HepG2 (cell line): ENCODE results near the gene CHST12. TPM values are rescaled to one million over a fixed set of nuclear protein-coding genes. Genes with fewer than 3 reads are reported as not detected.

ENCODE experiments used
- ATAC-seq: fragments of 200-7000 bp; cut with Tn5 transposase; 3 replicates; pipeline ENCODE4 v1.9.1; 2020; ENCODE audit warnings: mild to moderate bottlenecking, moderate library complexity
- BruUV-seq: library from RNA; stranded (reverse); fragments of 400-500 nt; replicated peaks from 2 replicates; lab custom pipeline; 2021; lab: Mats Ljungman, UMichigan
- CTCF ChIA-PET: fragments of 300-600 bp; formaldehyde crosslinking; extraction: SDS; loops from one replicate; lab custom pipeline; 2021; ENCODE audit warnings: low total read pairs, inconsistent platforms, low intra/inter-chr PET ratio; lab: Yijun Ruan, JAX
- POLR2A ChIA-PET: fragments of 350-600 bp; sonication (Branson Sonifier 250); formaldehyde crosslinking; loops from one replicate; lab custom pipeline; 2020; ENCODE audit warnings: antibody characterized with exemption, inconsistent platforms; lab: Yijun Ruan, JAX
- DNase-seq: peaks from one replicate; pipeline ENCODE4 v3.0.0-alpha.2; 2015; ENCODE audit warnings: low spot score
- FAIRE-seq: peaks from 3 replicates; lab custom pipeline; 2011; peaks lifted over from hg19 to GRCh38; lab: Jason Lieb, UNC
- H2AFZ ChIP-seq: one replicate; pipeline ENCODE4 v1.6.1; 2011; ENCODE audit warnings: low read length, inconsistent platforms
- H3K27ac ChIP-seq: fragments of 300-600 bp; 3 replicates; pipeline ENCODE4 v1.8.0; 2011; ENCODE audit warnings: mixed run types, mild to moderate bottlenecking, mixed read lengths, low read length, inconsistent platforms; ENCODE audit not compliant: insufficient read depth; ENCODE audit errors: extremely low read length
- H3K27me3 ChIP-seq, 2 experiments: fragments of 200-600 bp in 1 of 2; 2 replicates in 1 of 2; 3 replicates in 1 of 2; pipeline versions ENCODE4 v1.6.0 to v1.8.0; 2011; ENCODE audit warnings: low read length in 2 of 2, mild to moderate bottlenecking in 2 of 2, moderate library complexity in 2 of 2, inconsistent platforms in 1 of 2; ENCODE audit not compliant: insufficient read depth in 2 of 2, control insufficient read depth in 1 of 2
- H3K36me3 ChIP-seq, 2 experiments: fragments of 200-600 bp in 1 of 2; replicated peaks in 1 of 2; 2 replicates in 1 of 2; 3 replicates in 1 of 2; pipeline versions ENCODE4 v1.5.1 to v1.8.0; 2011; ENCODE audit warnings: low read length in 2 of 2, inconsistent platforms in 1 of 2; ENCODE audit not compliant: insufficient read depth in 2 of 2, control insufficient read depth in 1 of 2
- H3K4me1 ChIP-seq: 2 replicates; pipeline ENCODE4 v1.5.1; 2012; ENCODE audit warnings: low read length, inconsistent platforms; ENCODE audit not compliant: insufficient read depth
- H3K4me2 ChIP-seq: 2 replicates; pipeline ENCODE4 v1.6.0; 2011; ENCODE audit warnings: low read depth, low read length, inconsistent platforms
- H3K4me3 ChIP-seq, 3 experiments: fragments of 200-600 bp in 1 of 3; sonication (generic), shearing (Covaris generic) in 1 of 3; replicated peaks in 1 of 3; 2 replicates each; pipeline ENCODE4 v1.5.1; 2011 to 2016; ENCODE audit warnings: low read length in 3 of 3, inconsistent platforms in 2 of 3, low read depth in 2 of 3, mild to moderate bottlenecking in 2 of 3, control low read depth in 1 of 3, mixed read lengths in 1 of 3; ENCODE audit not compliant: insufficient read depth in 1 of 3
- H3K79me2 ChIP-seq: one replicate; pipeline ENCODE4 v1.6.1; 2011; ENCODE audit warnings: low read length, inconsistent platforms; ENCODE audit not compliant: insufficient read depth
- H3K9ac ChIP-seq: 2 replicates; pipeline ENCODE4 v1.6.0; 2011; ENCODE audit warnings: mild to moderate bottlenecking, low read depth, low read length, inconsistent platforms; ENCODE audit not compliant: insufficient read depth
- H3K9me3 ChIP-seq: 2 replicates; pipeline ENCODE4 v1.5.1; 2012; ENCODE audit warnings: mild to moderate bottlenecking, low read length
- H4K20me1 ChIP-seq: 2 replicates; pipeline ENCODE4 v1.6.0; 2011; ENCODE audit warnings: inconsistent platforms, mild to moderate bottlenecking, low read length, moderate library complexity; ENCODE audit not compliant: insufficient read depth
- HNRNPUL1 ChIP-seq: fragments of 200-400 bp; formaldehyde crosslinking; IDR thresholded peaks from 2 replicates; pipeline ENCODE4 v1.6.1; 2017; ENCODE audit warnings: low read depth, mild to moderate bottlenecking, low read length, moderate library complexity
- JUNB ChIP-seq: sonication (generic); formaldehyde crosslinking; IDR thresholded peaks from 2 replicates; pipeline ENCODE4 v1.8.0; 2022; ENCODE audit warnings: missing genetic modification reagents, mild to moderate bottlenecking, borderline replicate concordance
- NFIC ChIP-seq: IDR thresholded peaks from 2 replicates; pipeline ENCODE4 v1.6.1; 2012; ENCODE audit warnings: mild to moderate bottlenecking, low read length, inconsistent platforms
- NR2C2 ChIP-seq: sonication (generic); formaldehyde crosslinking; IDR thresholded peaks from 2 replicates; pipeline ENCODE4 v1.4.0; 2020; ENCODE audit warnings: missing genetic modification reagents, mild to moderate bottlenecking, moderate library complexity, borderline replicate concordance
- SP1 ChIP-seq, 2 experiments: fragments of 450-650 bp in 1 of 2; sonication (generic) in 1 of 2; formaldehyde crosslinking in 1 of 2; IDR thresholded peaks; 2 replicates each; pipeline versions ENCODE4 v1.4.0 to v1.6.1; 2016 to 2020; ENCODE audit warnings: missing genetic modification reagents in 1 of 2
- TBX2 ChIP-seq: sonication (generic); formaldehyde crosslinking; IDR thresholded peaks from 2 replicates; pipeline ENCODE4 v1.5.0; 2020; ENCODE audit warnings: missing genetic modification reagents, mild to moderate bottlenecking, borderline replicate concordance
- ZMYM2 ChIP-seq: sonication (generic); formaldehyde crosslinking; IDR thresholded peaks from 2 replicates; pipeline ENCODE4 v1.8.0; 2022; ENCODE audit warnings: mild to moderate bottlenecking, missing genetic modification reagents
- WGBS: methylation state at CpG from one replicate; pipeline ENCODE4 v1.1.6; 2017; ENCODE audit warnings: low lambda C conversion rate; 5-methylcytosine and 5-hydroxymethylcytosine counted together
- in situ Hi-C: cut with HindIII; loops from 2 replicates; pipeline ENCODE4 v1.10.0; 2017; ENCODE audit warnings: low pct_unique_long_range_greater_than_20kb; ENCODE audit not compliant: extremely low pct_ligation_motif_present
- intact Hi-C: fragments of 100-400 bp; cut with micrococcal nuclease; formaldehyde crosslinking; loops from one replicate; pipeline ENCODE4 v1.10.0; 2022; ENCODE audit not compliant: unreplicated experiment
- polyA plus RNA-seq, 8 experiments: library from polyadenylated mRNA; depleted of rRNA in 3 of 8; stranded (reverse) in 7 of 8; unstranded in 1 of 8; fragments of >200 nt; fragmentation: Illumina TruSeq in 4 of 8; extraction: Trizol in 4 of 8; gene quantifications; 2 replicates each; pipeline versions ENCODE4 v1.2.1 to v1.2.3, GENCODE V29; 2011 to 2016; ENCODE audit warnings: low read depth in 4 of 8, missing spikeins in 1 of 8, mixed read lengths in 1 of 8; ENCODE audit not compliant: insufficient read depth in 1 of 8
- total RNA-seq, 5 experiments: library from RNA; depleted of rRNA; stranded (reverse); fragments of >200 nt; fragmentation: Illumina TruSeq; extraction: Trizol; gene quantifications; 2 replicates each; pipeline ENCODE4 v1.2.3, GENCODE V29; 2016; ENCODE audit warnings: low read depth in 1 of 5
- TF ChIP-seq, protein P1 (sequence below): sonication (generic); formaldehyde crosslinking; IDR thresholded peaks from 2 replicates; pipeline ENCODE4 v1.4.0; 2020; ENCODE audit warnings: mild to moderate bottlenecking, low read depth, missing genetic modification reagents

Gene CHST12
- total and polyA plus RNA-seq, 2 of the 13 experiments (the other 11 are each of a cell fraction or from before 2014, with no cell fraction given): 6.4 to 15.8 TPM

GRCh38 chr7:2433713-2434550, 30.5 kb downstream of the CHST12 start:
- intact Hi-C loops: no loop called here
- ChIA-PET POLR2A (no interaction called here), CTCF (no interaction called here)
- H3K9me3 ChIP-seq: no peaks in the 10 kb centered on the region
- H3K27me3 ChIP-seq: no peaks in the 10 kb centered on the region
- H3K79me2 ChIP-seq: peaks cover 2% of the 10 kb centered on the region
- FAIRE-seq (no peak), ATAC-seq (no peak), DNase-seq (no peak)
- H3K4me3 ChIP-seq: no peak overlapping the region
- BruUV-seq: no TSS peak
- no peak overlapping the region for H3K27ac ChIP-seq
- 94% methylated on average over 38 of the region's 42 CpGs for WGBS
- in situ Hi-C loops: loop anchor here (10.0 kb wide), 1 partner anchor 49 kb away; no protein-coding TSS in a partner anchor
- no peak overlapping the region for H3K4me2 ChIP-seq
- H4K20me1 ChIP-seq: no peaks in the 10 kb centered on the region; the same call in none of the 2 replicates
- H3K4me1 ChIP-seq: 0 out of 2 replicates have a peak, but pooled peaks cover 7% of the 10 kb centered on the region
- no peak overlapping the region for H3K9ac ChIP-seq
- H2AFZ ChIP-seq: no peak overlapping the region
- H3K36me3 ChIP-seq: peaks cover 9 to 23% of the 10 kb centered on the region in 2 experiments
- TF ChIP-seq, protein P1, sequence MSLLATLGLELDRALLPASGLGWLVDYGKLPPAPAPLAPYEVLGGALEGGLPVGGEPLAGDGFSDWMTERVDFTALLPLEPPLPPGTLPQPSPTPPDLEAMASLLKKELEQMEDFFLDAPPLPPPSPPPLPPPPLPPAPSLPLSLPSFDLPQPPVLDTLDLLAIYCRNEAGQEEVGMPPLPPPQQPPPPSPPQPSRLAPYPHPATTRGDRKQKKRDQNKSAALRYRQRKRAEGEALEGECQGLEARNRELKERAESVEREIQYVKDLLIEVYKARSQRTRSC (CRISPR knock-in tag): no peak
- TF ChIP-seq NR2C2: no peak
- TF ChIP-seq ZMYM2 (CRISPR knock-in tag): no peak
- no peak for TF ChIP-seq HNRNPUL1
- no peak for TF ChIP-seq SP1 (IDR thresholded peaks at IDR 0.05)
- TF ChIP-seq SP1 (CRISPR knock-in tag; IDR thresholded peaks at IDR 0.05): no peak
- no peak for TF ChIP-seq NFIC
- no peak for TF ChIP-seq TBX2 (CRISPR knock-in tag)
- TF ChIP-seq JUNB (CRISPR knock-in tag): no peak
